ENCODE data around the gene UNC50.
A peak's percentile ranks its signal among the peaks of the same experiment; 100 is the strongest.

The UNC50 gene

GRCh38 chr2:98608962-98609604 lies 694 bp downstream of the UNC50 start:
- DNase-seq (ENCODE audit: low read depth in 2 of 2): no peak

- no peak for DNase-seq (ENCODE audit: low read depth in 2 of 2)
These were observed 5.8 kb downstream of the UNC50 start for GRCh38 chr2:98614024-98614739.

- DNase-seq (ENCODE audit: low read depth in 2 of 2): no peak
These were observed 7.1 kb downstream of the UNC50 start for GRCh38 chr2:98615481-98615880.

GRCh38 chr2:98617149-98617548 lies 8.8 kb downstream of the UNC50 start:
- no peak for DNase-seq (ENCODE audit: low read depth in 2 of 2)

GRCh38 chr2:98623657-98624056 lies 15.3 kb downstream of the UNC50 start:
- DNase-seq (ENCODE audit: low read depth in 2 of 2): no peak

DNA sequence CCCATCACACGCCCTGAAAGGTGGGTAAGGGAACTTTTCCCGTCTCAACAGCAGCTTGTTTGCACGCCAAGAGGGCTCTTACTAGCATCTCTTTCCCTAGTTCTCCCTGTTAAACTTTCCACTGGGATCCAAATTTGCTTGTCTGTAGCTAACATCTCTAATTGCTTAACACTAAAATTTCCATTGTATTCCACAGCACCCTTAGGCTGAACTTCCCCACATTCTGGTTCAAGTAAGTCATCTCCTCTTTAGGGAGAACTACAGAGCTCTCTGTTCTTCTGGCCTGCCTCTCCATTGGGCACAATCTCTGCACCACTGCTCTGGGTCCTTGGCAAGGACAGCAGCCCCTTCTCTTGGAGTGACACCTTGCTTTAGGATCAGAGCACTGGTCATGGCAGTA lies 24.0 kb downstream of the UNC50 start:
- no peak for DNase-seq (ENCODE audit: low read depth in 2 of 2)

DNA sequence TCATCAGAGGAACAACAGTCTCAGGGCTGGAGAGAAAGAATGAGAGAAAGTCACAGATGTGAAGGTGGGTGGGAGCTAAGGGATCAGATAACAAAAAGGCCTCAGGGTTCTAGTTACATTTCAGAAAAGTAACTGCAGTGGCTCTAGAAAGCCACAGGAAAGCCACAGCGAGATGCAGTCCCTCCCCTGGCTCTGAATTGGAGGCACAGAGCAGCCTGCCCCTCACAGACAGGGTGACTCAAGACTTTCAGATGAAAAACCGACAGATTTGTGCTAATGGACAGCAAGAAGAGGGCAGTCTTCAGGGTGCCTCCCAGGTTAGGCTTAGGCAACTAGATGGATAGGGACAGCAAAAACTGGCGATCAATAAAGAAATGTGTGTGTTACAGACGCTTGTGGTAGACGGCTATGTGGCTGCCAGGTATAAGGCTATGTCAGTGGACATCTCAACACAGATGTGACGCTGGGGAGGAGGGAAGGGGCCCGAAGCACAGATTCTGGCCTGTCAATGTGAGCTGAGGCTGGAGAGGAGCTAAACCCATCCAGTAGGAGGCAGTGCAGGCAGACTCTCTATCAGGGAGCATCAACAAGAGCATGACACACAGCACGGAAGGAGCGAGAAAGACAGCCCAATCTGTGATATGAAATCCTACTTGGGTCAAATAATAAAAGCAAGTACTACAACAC lies 26.2 kb downstream of the UNC50 start:
- peak; percentile 43 to 54 for DNase-seq (ENCODE audit: low read depth in 2 of 2)

DNA sequence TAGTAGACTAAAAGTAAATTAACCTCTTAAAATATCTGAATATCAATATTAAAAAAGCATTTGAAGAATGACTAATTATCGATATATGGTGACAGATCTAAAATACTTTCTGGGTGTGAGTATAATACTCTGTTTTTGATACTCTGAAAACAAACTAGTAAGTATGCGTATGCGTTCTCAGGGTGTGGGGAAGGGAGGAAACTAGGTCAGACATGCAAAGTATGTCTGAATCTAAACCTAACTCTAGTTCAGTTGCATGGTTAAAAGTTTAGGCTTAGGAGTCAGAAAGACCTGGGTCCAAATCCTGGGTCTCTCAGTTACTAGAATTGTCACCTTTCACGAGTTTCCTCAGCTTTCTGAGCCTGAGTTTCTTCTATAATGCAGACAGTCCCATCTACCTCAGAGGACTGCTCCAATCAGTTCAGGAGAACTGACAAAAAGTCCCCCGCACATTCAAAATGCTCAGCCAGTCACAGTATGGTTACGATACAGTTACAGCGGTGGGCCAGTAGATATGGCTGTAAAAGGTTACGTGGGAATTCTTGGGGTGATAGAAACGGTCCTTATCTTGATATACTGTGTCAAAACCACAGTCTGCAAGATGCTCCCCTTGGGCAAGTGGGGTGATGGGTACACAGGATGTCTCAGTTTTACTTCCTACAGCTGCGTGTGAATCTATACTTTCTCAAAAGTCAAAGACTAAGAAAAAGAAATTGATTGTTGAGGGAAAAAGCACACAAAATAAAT lies 29.2 kb downstream of the UNC50 start:
- DNase-seq (ENCODE audit: low read depth in 2 of 2): peak; percentile 19 to 33

DNA sequence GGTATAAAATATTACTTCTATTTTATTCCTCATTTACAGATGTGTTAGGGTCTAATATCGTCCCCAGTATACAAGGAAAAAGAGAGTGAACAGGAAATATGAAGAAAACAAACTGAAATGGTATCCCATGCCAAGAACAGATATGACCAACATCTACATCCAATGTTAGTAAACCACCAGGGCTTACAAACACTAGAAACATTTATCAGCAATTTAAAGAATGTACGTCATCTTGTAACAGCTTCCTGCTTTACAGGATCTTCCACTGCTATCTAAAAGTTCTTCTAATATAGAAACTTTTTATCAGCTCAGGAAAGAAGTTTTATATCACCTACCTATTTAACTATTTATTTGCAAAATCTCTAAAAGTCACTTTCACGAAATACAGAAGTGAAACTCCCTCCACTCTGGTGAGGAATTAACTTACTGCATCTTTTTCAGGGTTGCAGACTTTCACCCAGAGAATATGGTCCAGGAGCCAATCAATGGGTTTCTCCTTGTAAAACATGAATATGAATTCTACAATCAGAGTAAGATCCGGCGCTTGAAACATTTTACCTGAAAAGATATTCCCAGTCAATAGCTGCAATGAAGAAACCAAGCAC lies 35.2 kb downstream of the UNC50 start:
- DNase-seq (ENCODE audit: low read depth in 2 of 2): no peak

- DNase-seq (ENCODE audit: low read depth in 2 of 2): no peak
These were observed 39.2 kb downstream of the UNC50 start for GRCh38 chr2:98647636-98648035.

DNA sequence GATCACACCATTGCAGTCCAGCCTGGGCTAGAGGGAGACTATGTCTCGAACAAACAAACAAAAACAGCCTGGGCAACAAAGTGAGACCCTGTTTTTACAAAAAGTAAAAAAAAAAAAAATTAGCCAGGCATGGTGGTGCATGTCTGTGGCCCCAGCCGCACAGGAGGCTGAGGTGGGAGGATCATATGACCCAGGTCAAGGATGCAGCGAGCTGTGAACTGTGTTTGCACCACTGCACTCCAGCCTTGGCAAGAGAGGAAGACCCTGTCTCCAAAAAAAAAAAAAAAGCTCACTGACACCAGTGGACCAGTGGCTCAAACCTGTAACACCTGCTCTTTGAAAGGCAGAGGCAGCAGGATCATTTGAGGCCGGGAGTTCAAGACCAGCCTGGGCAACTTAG lies 40.1 kb downstream of the UNC50 start:
- no peak for DNase-seq (ENCODE audit: low read depth in 2 of 2)

DNA sequence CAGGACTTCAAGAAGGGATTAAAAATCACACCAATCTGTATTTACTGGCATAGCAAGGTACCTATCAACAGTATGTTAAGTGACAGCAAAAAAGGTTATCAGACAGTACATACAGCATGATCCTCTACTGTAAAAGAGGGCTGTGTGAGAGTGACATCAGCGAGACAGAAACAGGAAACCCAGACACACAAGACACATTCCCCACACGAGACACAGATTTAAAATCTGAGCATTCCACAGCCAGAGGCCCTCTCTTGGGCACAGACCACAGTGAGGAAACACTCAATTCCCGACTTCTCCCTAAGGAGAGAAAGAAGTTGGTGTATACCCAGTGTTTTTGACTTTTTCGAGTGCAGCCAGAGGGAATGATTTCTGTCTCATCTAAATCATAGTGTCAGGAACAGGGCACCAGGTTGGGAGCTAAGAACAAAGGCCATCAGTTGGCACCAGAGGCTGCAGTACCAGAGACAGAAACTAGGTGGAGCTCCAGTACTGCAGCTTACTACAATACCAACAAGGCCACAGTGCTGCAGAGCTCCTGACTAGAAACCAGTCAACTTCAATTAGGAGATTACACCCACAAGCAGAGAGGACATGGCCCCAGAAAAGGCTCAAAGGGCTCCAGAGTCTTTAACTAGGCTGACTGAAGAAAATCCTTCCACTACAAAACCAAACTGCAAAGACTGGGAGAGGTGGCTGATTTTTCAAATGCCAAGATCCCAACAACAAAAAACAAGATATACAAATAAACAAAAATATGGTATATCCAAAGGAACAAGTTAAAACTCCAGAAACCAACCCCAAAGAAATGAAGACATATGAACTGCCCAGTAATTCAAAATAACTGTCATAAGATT lies 41.0 kb downstream of the UNC50 start:
- DNase-seq (ENCODE audit: low read depth in 2 of 2): peak; percentile 68 to 69

DNA sequence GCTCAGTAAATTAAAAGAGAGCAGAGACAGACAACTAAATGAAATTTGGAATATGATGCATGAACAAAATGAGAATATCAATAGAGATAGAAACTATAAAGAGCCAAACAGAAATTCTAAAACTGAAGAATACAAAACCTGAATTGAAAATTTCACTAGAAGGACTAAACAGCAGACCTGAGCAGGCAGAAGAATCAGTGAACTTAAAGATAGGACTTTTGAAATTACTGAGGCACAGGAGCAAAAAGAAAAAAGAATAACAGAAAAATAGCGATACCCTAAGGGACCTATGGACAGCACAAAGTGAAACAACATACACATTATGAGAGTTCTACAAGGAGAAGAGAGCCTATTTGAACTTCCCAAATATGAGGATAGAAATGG lies 41.6 kb downstream of the UNC50 start:
- no peak for DNase-seq (ENCODE audit: low read depth in 2 of 2)

GRCh38 chr2:98650998-98651397 lies 42.6 kb downstream of the UNC50 start:
- DNase-seq (ENCODE audit: low read depth in 2 of 2): no peak

DNA sequence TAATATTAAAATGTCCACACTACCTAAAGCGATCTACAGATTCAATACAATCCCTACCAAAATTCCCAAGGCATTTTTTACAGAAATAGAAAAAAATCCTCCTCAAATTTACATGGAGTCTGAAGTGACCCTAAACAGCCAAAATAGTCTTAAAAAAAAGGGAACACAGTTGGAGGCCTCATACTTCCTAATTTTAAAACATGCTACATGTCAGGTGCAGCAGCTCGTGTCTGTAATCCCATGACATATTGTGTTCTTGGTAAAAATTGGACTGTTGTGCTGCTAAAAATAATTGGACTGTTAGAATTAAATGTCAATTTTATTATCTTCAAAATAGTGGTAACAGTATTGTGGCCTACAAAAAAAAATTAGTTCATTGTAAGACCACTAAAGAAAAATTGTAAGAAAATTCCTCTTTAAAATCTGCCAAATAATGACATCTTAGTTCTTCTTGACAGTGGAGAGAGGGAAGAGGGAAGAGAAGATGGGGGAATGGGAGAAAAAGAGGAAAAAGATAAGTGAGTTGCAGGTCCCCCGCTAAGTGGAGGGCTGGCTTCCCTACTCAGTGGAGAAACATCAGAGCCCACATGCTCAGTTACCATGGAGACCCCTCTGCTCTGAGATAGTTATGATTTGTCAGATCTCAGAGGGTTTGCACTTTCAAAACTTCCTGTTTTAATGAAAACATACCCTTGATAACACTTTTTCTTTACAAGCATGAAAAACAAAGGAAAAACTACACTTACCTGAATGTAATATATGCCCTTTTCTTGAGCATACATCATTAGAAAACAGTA lies 46.5 kb downstream of the UNC50 start:
- DNase-seq (ENCODE audit: low read depth in 2 of 2): no peak

GRCh38 chr2:98656800-98657199 lies 48.4 kb downstream of the UNC50 start:
- DNase-seq (ENCODE audit: low read depth in 2 of 2): no peak

DNA sequence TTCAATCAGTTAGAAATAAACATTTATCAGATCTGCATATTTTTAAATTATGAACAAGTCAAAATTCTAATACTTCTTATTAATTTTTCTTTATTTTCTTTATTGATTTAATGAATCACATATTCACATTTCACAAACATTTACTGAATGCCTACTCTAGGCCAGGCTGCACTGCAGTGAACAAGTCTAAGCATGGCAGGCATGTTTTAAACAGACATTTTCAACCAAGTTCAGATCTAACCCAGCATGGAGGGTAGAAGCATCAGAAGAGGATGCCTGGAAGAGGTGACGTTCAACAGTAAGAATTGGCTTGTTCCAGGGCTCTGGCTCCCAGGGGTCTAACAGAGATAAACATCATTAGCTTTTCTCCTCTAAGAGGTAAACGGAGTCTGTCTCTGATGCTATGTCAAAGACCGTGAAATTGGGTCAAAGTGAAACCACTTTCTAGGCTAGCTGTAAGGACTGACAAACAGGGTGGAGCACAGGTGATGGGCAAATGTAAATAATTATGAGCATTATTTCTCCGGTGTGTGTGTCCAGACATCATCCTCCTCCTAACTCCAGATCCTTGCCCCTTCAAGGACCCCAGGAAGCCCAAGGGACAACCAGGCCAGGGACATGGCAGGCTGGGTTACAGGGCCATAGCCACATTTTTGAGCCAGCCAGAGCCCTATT lies 50.6 kb downstream of the UNC50 start:
- DNase-seq (ENCODE audit: low read depth in 2 of 2): peak in 1 of 2 donors; percentile 12

DNA sequence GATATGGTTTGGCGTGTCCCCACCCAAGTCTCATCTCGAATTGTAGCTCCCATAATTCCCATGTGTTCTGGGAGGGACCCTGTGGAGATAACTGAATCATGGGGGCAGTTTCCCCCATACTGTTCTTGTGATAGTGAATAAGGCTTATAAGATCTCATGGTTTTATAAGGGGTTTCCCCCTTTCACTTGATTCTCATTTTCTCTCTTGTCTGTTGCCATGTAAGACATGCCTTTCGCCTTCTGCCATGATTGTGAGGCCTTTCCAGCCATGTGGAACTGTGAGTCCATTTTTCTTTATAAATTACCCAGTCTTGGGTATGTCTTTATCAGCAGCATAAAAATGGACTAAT lies 51.1 kb downstream of the UNC50 start:
- peak in 1 of 2 donors; percentile 28 for DNase-seq (ENCODE audit: low read depth in 2 of 2)

- DNase-seq (ENCODE audit: low read depth in 2 of 2): no peak
These were observed 55.2 kb downstream of the UNC50 start for GRCh38 chr2:98663511-98664090.
